Activated CD4-positive, alpha-beta T cell treated with anti-CD3 and anti-CD28 coated beads for 4 hours (primary cell): ENCODE measurements around the gene KXD1.
"Not testable (repeated sequence)": the region's sequence is repeated elsewhere in the genome, so short reads cannot be mapped to it uniquely, and the experiment has no call there.

Source experiments
- DNase-seq, 2 donors: peaks; one replicate each; pipeline ENCODE4 v3.0.0-alpha.2; 2020

KXD1 gene

GRCh38 chr19:18537431-18537830 lies 20.2 kb upstream of the KXD1 start:
- DNase-seq = no peak

GRCh38 chr19:18538115-18538514 lies 19.6 kb upstream of the KXD1 start:
- DNase-seq = no peak

DNA sequence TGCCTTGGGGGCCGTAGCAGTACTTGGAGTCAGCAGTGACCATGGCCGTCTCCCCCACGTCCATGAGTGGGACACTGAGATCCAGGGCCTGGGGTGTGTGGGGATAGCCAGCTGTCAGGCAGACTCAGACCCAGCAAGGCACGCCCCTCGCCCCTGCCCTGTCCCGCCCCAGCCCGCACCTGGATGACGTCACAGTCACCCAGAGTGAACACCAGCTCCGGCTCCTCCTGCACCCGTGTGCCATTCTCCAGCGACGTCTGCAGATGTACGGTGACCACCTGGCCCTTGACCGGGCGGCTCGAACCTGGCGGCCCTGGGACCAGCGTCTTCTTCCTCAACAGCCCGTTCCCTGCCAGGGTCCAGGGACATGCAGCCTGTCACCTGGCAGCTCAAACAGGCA lies 18.3 kb upstream of the KXD1 start:
- no peak for DNase-seq

DNA sequence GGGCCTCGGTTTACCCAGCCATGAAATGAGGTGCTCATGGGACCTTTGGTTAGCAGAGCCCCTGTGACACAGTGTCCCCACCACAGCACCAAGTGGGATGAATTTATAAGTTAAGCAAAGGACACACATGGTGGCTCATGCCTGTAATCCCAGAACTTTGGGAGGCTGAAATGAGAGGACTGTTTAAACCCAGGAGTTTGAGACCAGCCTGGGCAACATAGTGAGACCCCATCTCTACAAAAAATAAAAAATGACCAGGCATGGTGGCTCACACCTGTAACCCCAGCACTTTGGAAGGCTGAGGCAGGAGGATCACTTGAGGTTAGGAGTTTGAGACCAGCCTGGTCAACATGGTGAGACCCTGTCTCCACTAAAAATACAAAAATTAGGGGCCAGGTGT lies 17.5 kb upstream of the KXD1 start:
- not testable (repeated sequence) for DNase-seq

DNA sequence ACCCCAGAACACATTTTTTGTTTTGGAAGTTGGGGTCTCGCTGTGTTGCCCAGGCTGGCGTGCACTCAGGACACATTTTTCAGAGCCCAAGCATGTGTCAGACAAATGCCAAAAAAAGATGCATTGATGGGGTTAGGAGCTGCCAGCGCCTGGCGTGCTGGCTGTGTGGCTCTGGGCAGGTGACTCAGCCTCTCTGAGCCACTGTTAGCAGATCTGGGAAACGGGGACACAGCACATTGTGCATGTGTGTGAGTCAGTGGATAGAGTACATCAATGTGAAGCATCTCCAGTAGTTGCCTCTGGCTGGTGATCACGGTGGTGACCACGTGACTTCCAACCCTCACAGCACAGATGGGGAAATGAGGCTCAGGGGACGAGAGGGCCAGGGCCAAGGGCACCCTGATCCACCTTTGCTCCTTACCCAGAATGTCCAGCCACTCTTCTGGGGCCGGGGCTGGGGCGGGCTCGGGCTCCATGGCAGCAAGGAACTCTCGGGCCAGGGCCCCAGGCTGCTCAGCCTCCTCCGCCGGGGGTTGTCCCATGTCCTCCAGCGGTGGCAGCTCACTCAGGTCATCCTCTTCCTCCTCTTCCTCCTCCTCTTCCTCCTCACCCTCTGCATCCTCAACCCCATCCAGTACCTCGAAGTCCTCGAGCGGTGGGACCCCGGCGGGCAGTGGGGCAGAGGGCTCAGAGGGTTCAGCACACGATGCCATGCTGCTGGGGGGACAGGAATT lies 16.2 kb upstream of the KXD1 start:
- no peak for DNase-seq

- DNase-seq = no peak
These were observed 15.4 kb upstream of the KXD1 start for GRCh38 chr19:18541992-18542940.

- DNase-seq = peak; percentile 93 to 94
These were observed 14.5 kb upstream of the KXD1 start, which contains the start of gene FKBP8 for GRCh38 chr19:18542941-18543813. Gene FKBP8 (minus strand): TSS chr19:18543573. CDS start chr19:18541970, 1,603 bp downstream.

- DNase-seq = peak; percentile 74 to 76
These were observed 13.7 kb upstream of the KXD1 start for GRCh38 chr19:18543814-18544475.

GRCh38 chr19:18551631-18552030 lies 6.0 kb upstream of the KXD1 start:
- no peak for DNase-seq

- no peak for DNase-seq
These were observed 509 bp downstream of the KXD1 start for GRCh38 chr19:18558202-18558555.

GRCh38 chr19:18558604-18559003 lies 934 bp downstream of the KXD1 start:
- DNase-seq = no peak

DNA sequence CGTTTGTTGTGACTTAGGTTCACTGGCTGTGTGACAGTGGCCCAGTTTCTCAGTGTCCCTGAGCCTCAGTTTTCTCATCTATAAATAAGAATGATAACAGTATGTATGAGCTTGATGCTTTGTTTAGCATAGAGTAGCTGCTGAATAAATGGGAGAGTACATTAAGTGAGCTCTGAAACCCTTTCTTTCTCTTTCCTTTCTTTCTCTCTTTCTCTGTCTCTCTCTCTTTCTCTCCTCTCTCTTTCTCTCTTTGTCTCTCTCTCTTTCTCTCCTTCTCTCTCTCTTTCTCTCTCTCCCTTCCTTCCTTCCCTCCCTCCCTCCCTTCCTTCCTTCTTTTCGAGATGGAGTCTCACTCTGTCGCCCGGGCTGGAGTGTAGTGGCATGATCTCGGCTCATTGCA lies 2.0 kb downstream of the KXD1 start:
- DNase-seq = no peak

DNA sequence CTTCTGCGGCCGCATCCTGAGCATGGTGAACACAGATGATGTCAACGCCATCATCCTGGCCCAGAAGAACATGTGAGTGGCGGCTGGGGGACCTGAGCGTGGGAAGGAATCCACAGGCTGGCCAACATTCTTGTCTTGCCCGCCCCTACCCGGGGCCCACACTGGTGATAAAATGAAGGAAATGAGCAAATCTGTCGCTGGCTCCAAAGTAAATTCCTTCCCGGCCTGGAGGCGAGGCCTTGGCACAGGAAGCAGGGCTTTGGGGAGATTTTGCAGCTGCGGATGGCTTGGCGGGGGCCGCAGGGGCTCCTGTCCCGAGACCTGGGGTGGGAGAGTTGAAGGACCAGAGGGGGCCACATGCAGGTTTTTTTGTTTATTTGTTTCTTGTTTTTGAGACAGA lies 4.4 kb downstream of the KXD1 start:
- no peak for DNase-seq

- no peak for DNase-seq
These were observed 9.3 kb downstream of the KXD1 start for GRCh38 chr19:18566953-18567352.

DNA sequence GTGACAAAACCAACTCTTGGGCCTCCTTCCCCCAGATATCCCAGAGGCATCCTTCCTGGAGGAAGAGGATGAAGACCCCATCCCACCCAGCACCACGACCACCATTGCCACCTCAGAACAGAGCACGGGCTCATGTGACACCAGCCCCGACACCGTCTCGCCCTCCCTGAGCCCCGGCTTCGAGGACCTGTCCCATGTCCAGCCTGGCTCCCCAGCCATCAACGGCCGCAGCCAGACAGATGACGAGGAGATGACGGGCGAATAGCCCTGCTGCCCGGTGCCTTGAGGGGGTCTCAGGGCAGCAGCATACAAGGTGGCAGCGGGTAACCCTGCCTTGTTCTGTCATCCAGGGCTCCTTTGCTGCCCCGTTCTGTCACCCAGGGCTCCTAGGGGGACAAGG lies 10.7 kb downstream of the KXD1 start:
- DNase-seq = no peak

DNA sequence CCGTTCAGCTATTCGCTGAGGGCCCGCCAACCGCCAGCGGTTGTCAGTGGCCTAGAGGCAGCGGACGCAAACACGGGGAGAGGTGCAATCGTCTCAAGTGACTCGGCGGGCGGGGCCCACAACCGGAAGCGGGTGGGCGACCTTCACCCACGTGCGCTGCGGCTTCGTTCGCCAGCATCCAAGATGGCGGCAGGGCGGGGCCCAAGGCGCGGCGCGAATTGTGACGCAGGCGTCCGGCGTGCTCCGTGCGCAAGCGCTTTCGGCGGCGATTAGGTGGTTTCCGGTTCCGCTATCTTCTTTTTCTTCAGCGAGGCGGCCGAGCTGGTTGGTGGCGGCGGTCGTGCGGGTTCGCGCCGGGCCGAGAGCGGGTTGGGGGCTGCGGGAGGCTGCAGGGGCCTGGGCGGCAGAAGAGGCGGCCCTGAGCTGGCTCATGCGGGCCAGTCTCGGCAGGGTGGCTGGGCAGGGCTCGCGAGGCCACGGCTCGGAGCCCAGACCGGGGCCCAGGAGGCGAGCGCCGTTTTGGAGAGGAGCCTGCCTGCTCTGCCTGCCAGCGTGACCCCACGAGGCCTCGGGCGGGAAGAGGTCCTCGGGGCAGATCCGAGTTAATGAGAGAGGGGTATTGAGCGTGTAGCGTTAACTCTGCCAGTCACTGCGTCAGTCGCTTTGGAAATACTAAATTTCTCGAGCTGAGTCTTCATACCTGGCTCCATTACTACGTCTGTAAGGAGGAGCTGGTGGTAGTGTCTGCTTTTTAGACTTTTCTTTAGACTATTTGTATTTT lies 14.1 kb downstream of the KXD1 start, which contains the start of gene UBA52:
UBA52 (plus strand) TSS at position 294 of the 781 bp plus-strand sequence. CDS start 1,444 bp downstream, outside the sequence.
- peak; percentile 98 for DNase-seq

DNA sequence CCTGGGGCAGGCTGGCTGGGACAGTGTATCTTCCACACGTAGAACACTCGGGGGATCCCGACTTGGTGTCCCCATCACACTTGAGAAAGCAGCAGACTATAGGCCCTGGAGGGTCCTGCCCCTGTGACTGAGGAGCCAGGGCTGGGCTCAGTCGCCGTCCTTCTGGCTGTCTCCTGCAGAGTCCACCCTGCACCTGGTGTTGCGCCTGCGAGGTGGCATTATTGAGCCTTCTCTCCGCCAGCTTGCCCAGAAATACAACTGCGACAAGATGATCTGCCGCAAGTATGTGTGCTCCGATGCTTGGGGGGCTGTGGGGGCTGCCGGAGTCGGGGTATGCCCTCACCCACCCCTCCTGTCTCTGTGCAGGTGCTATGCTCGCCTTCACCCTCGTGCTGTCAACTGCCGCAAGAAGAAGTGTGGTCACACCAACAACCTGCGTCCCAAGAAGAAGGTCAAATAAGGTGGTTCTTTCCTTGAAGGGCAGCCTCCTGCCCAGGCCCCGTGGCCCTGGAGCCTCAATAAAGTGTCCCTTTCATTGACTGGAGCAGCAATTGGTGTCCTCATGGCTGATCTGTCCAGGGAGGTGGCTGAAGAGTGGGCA lies 17.1 kb downstream of the KXD1 start:
- no peak for DNase-seq

DNA sequence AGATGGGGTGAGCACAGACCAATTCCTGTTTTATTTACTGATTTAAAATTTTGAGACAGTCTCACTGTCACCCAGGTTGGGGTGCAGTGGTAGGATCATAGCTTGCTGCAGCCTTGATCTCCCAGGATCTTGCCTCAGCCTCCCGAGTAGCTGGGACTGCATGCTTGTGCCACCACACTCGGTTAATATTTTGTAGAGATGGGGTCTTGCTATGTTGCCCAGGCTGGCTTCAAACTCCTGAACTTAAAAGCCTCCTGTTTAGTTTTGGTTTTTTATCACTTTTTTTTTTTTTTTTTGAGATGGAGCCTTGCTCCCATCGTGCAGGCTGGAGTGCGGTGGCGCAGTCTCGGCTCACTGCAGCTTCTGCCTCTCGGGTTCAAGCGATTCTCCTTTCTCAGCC lies 18.7 kb downstream of the KXD1 start:
- no peak for DNase-seq

DNA sequence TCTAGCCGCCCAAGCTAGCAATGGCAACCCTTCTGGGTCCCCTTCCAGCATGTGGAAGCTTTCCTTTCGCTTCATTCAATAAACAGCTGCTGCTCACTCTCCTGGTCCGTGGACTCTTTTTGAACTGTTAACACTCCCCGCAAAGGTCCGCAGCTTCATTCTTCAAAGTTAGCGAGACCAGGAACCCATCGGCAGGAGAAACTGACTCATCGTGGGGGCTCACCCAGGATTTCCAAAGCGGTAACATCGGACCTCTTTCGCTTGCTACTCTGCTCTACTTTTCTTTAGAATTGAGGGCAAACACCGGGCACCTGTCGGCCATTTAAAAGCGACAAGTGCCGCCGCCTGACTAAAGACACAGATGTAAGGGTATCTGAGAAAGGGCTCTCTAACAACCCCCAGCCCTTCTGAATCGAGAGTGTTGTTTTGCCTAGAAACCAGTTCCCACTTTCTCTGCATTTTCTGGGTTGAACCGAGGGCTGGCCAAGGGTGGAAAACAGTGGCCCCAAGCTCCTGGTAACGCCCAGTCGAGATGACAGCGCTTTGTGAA lies 19.8 kb downstream of the KXD1 start:
- no peak for DNase-seq

- no peak for DNase-seq
These were observed 22.6 kb downstream of the KXD1 start for GRCh38 chr19:18580311-18580710.

DNA sequence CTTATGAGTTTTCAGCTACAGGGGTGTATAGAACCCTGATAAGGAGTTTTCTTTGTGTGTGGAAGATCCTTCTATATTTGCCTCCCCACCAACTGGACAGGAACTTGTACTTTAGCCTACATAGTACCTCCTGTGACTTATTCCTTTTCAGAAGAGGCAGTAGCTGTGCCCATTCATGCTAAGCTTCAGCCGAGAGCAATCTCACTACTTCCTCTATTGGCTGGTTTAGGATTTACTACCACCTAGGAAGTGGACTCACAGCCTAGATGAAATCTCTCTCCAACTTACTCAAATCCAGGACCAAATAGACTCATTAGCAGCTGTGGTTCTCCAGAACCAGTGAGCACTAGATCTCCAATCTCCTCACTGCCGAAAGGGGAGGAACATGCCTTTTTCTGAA lies 28.6 kb downstream of the KXD1 start:
- no peak for DNase-seq
